IPS-20b (cell line): ENCODE data around the gene VCPKMT.

Experiments
- H3K27ac ChIP-seq: one replicate; pipeline ENCODE4 v1.5.1; 2013; ENCODE audit warnings: low read length
- H3K27me3 ChIP-seq: 2 replicates; pipeline ENCODE4 v1.6.1; 2013; ENCODE audit warnings: mild to moderate bottlenecking, low read length, inconsistent platforms; ENCODE audit not compliant: insufficient read depth
- H3K36me3 ChIP-seq: 2 replicates; pipeline ENCODE4 v1.6.1; 2013; ENCODE audit warnings: low read depth, mild to moderate bottlenecking, inconsistent platforms, low read length, moderate library complexity; ENCODE audit not compliant: insufficient read depth
- H3K4me1 ChIP-seq: 2 replicates; pipeline ENCODE4 v1.6.1; 2013; ENCODE audit warnings: mild to moderate bottlenecking, control low read depth, inconsistent platforms, low read length, moderate library complexity; ENCODE audit not compliant: insufficient read depth
- H3K4me3 ChIP-seq: 2 replicates; pipeline ENCODE4 v1.5.1; 2013; ENCODE audit warnings: mild to moderate bottlenecking, low read length, inconsistent platforms
- H3K9ac ChIP-seq: 2 replicates; pipeline ENCODE4 v1.6.1; 2013; ENCODE audit warnings: low read depth, mild to moderate bottlenecking, inconsistent platforms, low read length, moderate library complexity
- H3K9me3 ChIP-seq: 2 replicates; pipeline ENCODE4 v1.6.1; 2013; ENCODE audit warnings: mild to moderate bottlenecking, low read depth, low read length, inconsistent platforms; ENCODE audit not compliant: insufficient read depth

The VCPKMT gene

DNA sequence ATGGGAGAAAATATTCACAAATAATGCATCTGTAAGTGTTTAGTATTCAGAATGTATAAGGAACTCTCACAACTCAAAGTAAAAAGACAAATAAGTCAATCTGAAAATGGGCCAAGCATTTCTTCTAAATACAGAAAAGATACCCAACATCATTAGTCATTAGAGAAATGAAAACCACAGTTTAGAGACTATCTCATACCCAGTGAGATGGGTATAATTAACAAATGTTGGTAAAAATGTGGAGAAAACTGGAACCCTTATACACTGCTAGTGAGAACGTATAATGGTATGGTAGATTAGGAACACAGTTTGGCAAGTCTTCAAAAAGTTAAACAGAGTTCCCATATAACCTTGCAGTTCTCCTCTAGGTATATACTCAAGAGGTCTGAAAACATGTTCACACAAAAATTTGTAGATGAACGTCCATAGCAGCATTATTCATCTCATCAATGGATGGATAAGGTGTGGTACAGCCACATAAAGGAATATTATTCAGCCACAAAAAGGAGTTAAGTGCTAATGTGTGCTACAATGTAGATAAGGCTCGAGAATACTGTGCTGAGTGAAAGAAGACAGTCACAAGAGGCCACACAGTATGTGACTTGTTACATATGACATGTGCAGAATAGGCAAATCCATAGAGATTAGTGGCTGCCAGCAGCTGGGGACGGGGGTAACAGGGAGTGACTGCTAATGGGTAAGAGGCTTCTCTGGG lies 5.9 kb downstream of the VCPKMT start:
- peaks cover 79% of the 10 kb centered on the region for H3K36me3 ChIP-seq
- no peak overlapping the region for H3K9ac ChIP-seq
- H3K4me3 ChIP-seq: no peak overlapping the region
- H3K27ac ChIP-seq: no peak overlapping the region
- H3K4me1 ChIP-seq: peaks cover 3% of the 10 kb centered on the region; the same call in 1 of the 2 replicates
- no peaks in the 10 kb centered on the region for H3K27me3 ChIP-seq
- H3K9me3 ChIP-seq: no peaks in the 10 kb centered on the region

DNA sequence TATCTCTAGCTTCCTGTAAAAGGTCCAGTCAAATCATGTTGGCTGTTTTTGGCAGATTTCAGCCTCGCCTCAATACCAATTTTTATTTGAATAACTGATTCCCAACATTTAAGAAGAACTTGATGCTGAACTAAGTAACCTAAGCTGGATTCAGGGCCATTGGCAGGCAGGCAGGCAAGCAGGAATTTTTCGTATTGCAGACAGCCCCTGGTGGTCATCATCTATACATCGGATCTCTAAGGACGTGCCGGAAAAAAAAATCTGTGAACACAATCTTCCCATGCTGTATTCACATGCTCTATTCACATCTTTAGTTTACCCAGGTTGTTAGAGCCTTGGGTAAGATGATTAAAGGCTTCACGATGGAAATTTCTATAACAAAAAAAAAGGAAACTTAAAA lies 7.0 kb downstream of the VCPKMT start:
- no peak overlapping the region for H3K27ac ChIP-seq
- peaks cover 67% of the 10 kb centered on the region for H3K36me3 ChIP-seq

DNA sequence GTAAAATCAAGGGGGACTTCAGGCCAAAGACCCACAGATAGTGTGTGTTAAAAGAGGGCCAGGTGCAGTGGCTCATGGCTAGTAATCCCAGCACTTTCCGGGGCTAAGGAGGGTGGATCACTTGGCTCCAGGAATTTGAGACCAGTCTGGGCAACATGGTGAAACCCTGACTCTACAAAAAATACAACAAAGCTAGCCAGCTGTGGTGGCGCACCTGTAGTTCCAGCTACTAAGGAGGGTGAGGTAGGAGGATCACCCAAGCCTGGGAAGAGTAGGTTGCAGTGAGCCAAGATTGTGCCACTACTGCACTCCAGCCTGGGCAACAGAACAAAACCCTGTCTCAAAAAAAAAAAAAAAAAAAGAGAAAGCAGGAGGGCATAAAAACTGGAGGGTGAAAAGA lies 8.5 kb downstream of the VCPKMT start:
- Histone ChIP-seq H3K9me3 (no peaks in the 10 kb centered on the region), H3K9ac (no peak overlapping the region), H3K27me3 (no peaks in the 10 kb centered on the region), H3K4me3 (no peak overlapping the region), H3K4me1 (peaks cover 3% of the 10 kb centered on the region; the same call in 1 of the 2 replicates), H3K27ac (no peak overlapping the region), H3K36me3 (peaks cover 54% of the 10 kb centered on the region)

More for the DNA sequence above, 7.0 kb downstream of the VCPKMT start:
- Histone ChIP-seq H3K4me1 (peaks cover 3% of the 10 kb centered on the region; the same call in 1 of the 2 replicates), H3K9ac (no peak overlapping the region), H3K27me3 (no peaks in the 10 kb centered on the region), H3K9me3 (no peaks in the 10 kb centered on the region), H3K4me3 (no peak overlapping the region)

DNA sequence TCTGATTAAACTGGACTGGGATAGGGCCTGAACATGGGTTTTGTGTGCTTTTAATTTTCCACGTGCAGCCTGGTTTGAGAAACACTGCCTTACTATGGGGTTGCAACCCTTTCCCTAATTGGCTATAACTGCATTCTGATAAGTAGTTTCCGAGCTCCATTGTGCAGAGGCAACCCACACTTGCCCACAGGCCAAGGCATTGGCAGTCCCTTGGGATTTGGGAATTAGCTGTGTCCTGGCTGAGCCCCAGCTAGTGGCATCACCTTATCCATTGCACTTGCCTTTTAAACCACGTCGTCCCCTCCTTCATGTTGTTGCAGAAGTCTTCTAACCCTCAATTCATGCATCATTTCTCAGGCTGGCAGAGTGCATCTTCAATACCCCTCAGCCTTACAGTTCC lies 10.2 kb downstream of the VCPKMT start:
- Histone ChIP-seq H3K9me3 (no peaks in the 10 kb centered on the region), H3K9ac (no peak overlapping the region), H3K27ac (no peak overlapping the region), H3K4me1 (peaks cover 3% of the 10 kb centered on the region; the same call in 1 of the 2 replicates), H3K36me3 (peaks cover 37% of the 10 kb centered on the region), H3K27me3 (no peaks in the 10 kb centered on the region), H3K4me3 (no peak overlapping the region)

DNA sequence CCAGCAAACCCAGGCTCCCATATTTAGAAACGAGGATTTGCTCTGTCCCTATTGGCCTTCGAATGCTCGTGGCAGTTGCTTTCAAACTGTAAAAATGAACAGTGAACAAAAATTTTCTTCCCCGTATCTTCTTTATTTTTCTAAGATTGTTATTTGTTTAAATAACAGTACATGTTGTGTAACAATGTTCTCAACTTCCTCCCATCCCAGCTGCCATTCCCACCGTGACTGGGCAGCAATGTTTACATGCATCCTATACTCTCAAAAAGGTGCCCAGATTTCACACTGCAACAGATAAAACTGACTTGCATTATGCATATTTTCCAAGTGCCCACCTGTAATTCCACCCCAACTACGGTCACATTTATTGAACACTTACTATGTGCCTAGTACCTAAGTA lies 12.8 kb downstream of the VCPKMT start:
- H3K9me3 ChIP-seq: no peaks in the 10 kb centered on the region
- H3K36me3 ChIP-seq: peaks cover 11% of the 10 kb centered on the region
- no peak overlapping the region for H3K9ac ChIP-seq
- H3K4me3 ChIP-seq: no peak overlapping the region
- no peaks in the 10 kb centered on the region for H3K27me3 ChIP-seq
- H3K4me1 ChIP-seq: peaks cover 3% of the 10 kb centered on the region; the same call in 1 of the 2 replicates
- H3K27ac ChIP-seq: no peak overlapping the region

DNA sequence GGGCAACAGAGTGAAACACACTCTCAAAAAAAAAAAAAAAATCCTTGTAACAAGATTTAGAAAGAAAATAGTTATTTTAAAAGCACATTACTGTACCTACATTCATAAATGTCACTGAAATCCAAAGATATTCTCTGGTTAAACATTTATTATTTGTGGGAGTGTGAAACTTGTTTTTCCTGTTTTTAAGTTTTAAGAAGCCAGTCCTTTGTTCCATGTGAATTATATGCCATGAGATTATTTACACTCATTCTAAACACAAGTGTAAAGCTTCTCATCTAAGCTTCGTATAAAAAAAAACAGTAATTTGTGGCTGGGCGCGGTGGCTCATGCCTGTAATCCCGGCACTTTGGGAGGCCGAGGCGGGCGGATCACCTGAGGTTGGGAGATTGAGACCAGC lies 15.0 kb downstream of the VCPKMT start:
- Histone ChIP-seq H3K4me3 (no peak overlapping the region), H3K27ac (no peak overlapping the region), H3K9me3 (no peaks in the 10 kb centered on the region), H3K36me3 (no peaks in the 10 kb centered on the region), H3K9ac (no peak overlapping the region), H3K27me3 (no peaks in the 10 kb centered on the region), H3K4me1 (no peaks in the 10 kb centered on the region)

DNA sequence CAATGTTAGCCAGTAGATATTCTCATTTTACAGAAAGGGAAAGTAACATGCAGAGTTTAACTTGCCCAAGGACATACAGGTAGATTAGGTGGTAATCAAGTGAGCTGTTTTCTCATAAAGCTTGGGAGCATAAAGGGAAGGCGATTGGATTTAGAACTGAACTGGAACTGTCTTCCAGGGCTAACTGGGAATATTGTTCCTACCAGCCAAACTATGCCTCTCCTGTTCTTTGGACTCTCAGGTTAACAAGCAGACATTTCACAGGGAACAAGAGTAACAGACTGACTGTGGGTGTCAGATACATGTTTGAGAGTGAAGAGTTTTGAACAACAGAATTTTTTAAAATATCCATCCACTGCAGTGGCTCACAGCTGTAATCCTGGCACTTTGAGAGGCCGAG lies 15.6 kb downstream of the VCPKMT start:
- Histone ChIP-seq H3K9me3 (no peaks in the 10 kb centered on the region), H3K27me3 (no peaks in the 10 kb centered on the region), H3K27ac (no peak overlapping the region), H3K4me1 (no peaks in the 10 kb centered on the region), H3K9ac (no peak overlapping the region), H3K36me3 (no peaks in the 10 kb centered on the region), H3K4me3 (no peak overlapping the region)

DNA sequence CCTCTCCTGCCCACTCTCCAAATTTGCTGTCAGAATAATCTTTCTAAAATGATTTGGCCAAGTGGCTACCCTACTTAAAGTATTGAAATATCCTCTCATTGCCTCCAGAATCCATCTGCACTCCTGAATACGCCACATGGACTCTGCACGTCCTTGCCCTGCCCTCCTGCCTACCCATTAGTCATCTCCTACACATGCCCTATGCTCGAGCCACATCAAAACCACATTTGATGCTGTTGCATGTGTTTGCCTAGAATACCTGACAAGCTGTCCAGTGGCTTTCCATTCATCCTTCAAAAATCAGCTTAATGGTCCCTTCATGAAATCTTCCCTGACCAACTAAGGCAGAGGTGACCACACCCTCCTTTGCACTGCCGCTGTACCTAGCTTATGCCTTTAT lies 17.0 kb downstream of the VCPKMT start:
- H3K9me3 ChIP-seq: no peaks in the 10 kb centered on the region
- H3K27ac ChIP-seq: no peak overlapping the region
- no peak overlapping the region for H3K4me3 ChIP-seq
- H3K36me3 ChIP-seq: no peaks in the 10 kb centered on the region
- no peak overlapping the region for H3K9ac ChIP-seq
- H3K27me3 ChIP-seq: no peaks in the 10 kb centered on the region
- no peaks in the 10 kb centered on the region for H3K4me1 ChIP-seq

DNA sequence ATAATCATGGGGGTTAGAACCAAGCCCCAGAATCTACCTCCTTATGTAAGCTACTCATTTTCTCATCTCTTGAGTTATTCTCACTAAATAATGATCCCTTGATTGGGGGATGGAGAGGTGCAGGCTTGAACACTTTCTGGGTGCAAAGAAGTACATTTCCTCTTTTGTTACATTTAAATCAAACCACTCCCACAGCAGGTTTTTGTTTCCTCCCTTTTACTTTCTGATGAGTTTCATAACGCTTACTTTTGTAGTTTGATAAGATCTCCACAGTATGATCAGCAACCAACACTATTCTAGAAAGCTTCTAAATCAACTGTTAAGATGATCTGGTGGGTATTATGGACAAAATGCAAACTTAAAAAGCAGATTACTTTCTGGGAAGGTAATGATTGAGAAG lies 20.5 kb downstream of the VCPKMT start:
- Histone ChIP-seq H3K27ac (no peak overlapping the region), H3K4me1 (no peaks in the 10 kb centered on the region), H3K9ac (no peak overlapping the region), H3K9me3 (no peaks in the 10 kb centered on the region), H3K27me3 (no peaks in the 10 kb centered on the region), H3K4me3 (no peak overlapping the region), H3K36me3 (no peaks in the 10 kb centered on the region)

DNA sequence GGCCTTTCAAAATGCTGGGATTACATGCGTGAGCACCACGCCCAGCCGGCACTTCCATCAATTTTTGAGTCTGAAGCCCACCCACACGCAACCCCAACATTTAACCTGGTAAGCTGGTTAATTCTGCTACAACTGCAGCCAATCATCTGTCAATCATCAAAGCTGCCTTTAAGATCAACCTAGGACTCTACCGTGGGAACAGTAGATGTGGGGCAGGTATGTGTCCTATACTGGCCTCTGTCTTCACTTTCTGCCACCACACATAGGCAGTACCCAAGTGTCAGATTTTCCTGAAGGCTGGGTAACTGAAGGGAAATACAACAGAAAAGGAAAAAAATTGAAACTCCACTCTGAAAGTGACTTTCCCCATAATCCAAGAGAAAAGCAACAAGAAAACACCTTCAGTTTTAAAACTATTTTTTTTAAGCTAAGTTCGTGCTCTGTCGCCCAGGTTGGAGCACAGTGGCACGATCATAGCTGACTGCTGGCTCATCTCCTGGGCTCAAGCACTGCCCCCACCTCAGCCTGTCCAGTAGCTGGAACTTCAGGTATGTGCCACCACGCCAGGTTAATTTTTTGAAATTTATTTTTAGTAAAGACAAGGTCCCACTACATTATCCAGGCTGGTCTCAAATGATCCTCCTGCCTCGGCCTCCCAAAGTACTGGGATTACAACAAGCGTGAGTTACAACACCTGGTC lies 22.2 kb downstream of the VCPKMT start:
- no peak overlapping the region for H3K9ac ChIP-seq
- no peak overlapping the region for H3K27ac ChIP-seq
- no peaks in the 10 kb centered on the region for H3K36me3 ChIP-seq
- no peaks in the 10 kb centered on the region for H3K4me1 ChIP-seq
- no peaks in the 10 kb centered on the region for H3K27me3 ChIP-seq
- no peak overlapping the region for H3K4me3 ChIP-seq
- H3K9me3 ChIP-seq: no peaks in the 10 kb centered on the region

DNA sequence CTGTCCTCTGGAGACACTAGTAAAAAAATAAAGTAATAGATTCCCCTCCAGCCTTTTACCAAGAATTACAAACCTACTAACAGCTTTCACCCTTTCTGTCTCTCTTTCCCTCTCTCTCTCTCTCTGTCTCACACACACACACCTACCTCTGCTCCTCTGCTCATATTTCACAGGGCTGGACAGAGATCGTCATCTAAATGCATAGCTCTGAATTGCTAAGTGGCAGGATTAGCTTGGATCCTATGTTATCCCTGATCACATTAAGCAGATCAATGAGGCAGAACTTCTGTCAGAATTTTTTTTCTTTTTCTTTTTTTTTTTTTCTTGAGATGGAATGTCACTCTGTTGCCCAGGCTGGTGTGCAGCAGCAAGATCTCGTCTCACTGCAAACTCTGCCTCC lies 22.9 kb downstream of the VCPKMT start:
- H3K36me3 ChIP-seq: no peaks in the 10 kb centered on the region
- H3K9ac ChIP-seq: no peak overlapping the region
- no peak overlapping the region for H3K27ac ChIP-seq
- no peaks in the 10 kb centered on the region for H3K4me1 ChIP-seq
- H3K4me3 ChIP-seq: no peak overlapping the region
- H3K27me3 ChIP-seq: no peaks in the 10 kb centered on the region
- no peaks in the 10 kb centered on the region for H3K9me3 ChIP-seq

DNA sequence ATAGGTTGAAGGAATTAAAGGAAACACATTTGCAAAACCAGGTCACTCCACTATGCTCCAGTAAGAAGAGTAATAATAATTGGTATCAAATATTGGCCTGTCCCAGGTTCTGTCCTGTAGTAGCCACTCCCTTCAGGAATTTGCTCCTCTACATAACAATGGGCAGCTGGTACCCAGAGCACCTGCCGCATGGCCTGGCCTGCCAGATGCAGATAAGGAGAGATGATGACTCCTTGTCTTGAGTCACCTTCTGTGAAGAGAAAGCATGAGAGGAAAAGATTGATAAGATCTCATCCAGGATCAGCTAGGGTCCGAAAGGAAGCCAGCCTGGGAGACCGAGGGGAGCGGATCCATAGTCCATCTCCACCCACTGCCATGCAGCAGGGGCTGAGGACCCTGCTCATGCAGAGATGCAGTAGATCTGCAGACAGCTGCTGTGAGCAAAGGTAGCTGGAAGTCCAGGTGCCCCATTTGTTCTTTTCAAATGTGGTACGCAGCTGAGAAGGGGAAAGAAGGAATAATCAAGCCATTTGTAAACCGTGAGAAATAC lies 24.3 kb downstream of the VCPKMT start:
- no peaks in the 10 kb centered on the region for H3K4me1 ChIP-seq
- H3K4me3 ChIP-seq: no peak overlapping the region
- H3K27ac ChIP-seq: no peak overlapping the region
- no peaks in the 10 kb centered on the region for H3K36me3 ChIP-seq
- no peak overlapping the region for H3K9ac ChIP-seq
- H3K27me3 ChIP-seq: no peaks in the 10 kb centered on the region
- no peaks in the 10 kb centered on the region for H3K9me3 ChIP-seq
